Upper lobe of left lung (tissue), 6 donors: ENCODE data around the gene NIT1. TPM values are rescaled to one million over a fixed set of nuclear protein-coding genes. Genes with fewer than 3 reads are reported as not detected.

Source experiments
- ATAC-seq, 2 donors: fragments of 200-7000 bp; cut with Tn5 transposase; one replicate each; pipeline ENCODE4 v1.9.1; 2022; ENCODE audit warnings: mild to moderate bottlenecking in 2 of 2, moderate library complexity in 2 of 2; ENCODE audit not compliant: low FRiP score in 2 of 2
- DNase-seq, 2 donors: peaks; one replicate each; pipeline ENCODE4 v3.0.0-alpha.2; 2019 to 2020
- H3K27ac ChIP-seq, 4 donors: fragments of 200-600 bp; sonication (generic); one replicate each; pipeline ENCODE4 v1.5.1; 2016 to 2019
- H3K27me3 ChIP-seq, 4 donors: fragments of 200-600 bp; sonication (generic); one replicate each; pipeline ENCODE4 v1.5.1; 2017 to 2019
- H3K36me3 ChIP-seq, 4 donors: fragments of 200-600 bp; sonication (generic); one replicate each; pipeline ENCODE4 v1.5.1; 2016 to 2019
- H3K4me1 ChIP-seq, 4 donors: fragments of 200-600 bp; sonication (generic); one replicate each; pipeline ENCODE4 v1.5.1; 2018 to 2019
- H3K4me3 ChIP-seq, 4 donors: fragments of 200-600 bp; sonication (generic); one replicate each; pipeline ENCODE4 v1.5.1; 2017 to 2019; ENCODE audit warnings: mild to moderate bottlenecking in 2 of 4, moderate library complexity in 1 of 4
- H3K9me3 ChIP-seq, 4 donors: fragments of 200-600 bp; sonication (generic); one replicate each; pipeline ENCODE4 v1.5.1; 2018 to 2019
- CTCF ChIP-seq, 6 experiments: fragments of 450-650 bp in 4 of 6; fragments of 200-600 bp in 2 of 6; sonication (generic) in 2 of 6; IDR thresholded peaks; one replicate each; pipeline ENCODE4 v1.5.1; 2016 to 2019; ENCODE audit warnings: antibody characterized with exemption in 6 of 6
- EP300 ChIP-seq, 4 donors: sonication (generic); formaldehyde crosslinking; IDR thresholded peaks; one replicate each; pipeline ENCODE4 v1.5.1; 2017; ENCODE audit warnings: antibody characterized with exemption in 4 of 4, control low read depth in 2 of 4
- POLR2A ChIP-seq, 4 donors: fragments of 450-650 bp; IDR thresholded peaks; one replicate each; pipeline ENCODE4 v1.5.1; 2016 to 2017; ENCODE audit warnings: antibody characterized with exemption in 4 of 4, mild to moderate bottlenecking in 2 of 4
- POLR2AphosphoS5 ChIP-seq, 2 donors: sonication (generic); formaldehyde crosslinking; IDR thresholded peaks; one replicate each; pipeline ENCODE4 v1.5.1; 2017; ENCODE audit warnings: antibody characterized with exemption in 2 of 2
- WGBS, 2 donors: methylation state at CpG; one replicate each; pipeline ENCODE4 v1.1.5; 2017 to 2018; 5-methylcytosine and 5-hydroxymethylcytosine counted together
- total RNA-seq, 6 donors: library from RNA; depleted of rRNA in 4 of 6; stranded (reverse); fragments of >200 nt in 4 of 6; gene quantifications; one replicate each; pipeline versions ENCODE4 v1.1.0 to v1.2.1, GENCODE V29; 2016 to 2021
- donor health status: DM: no; HTN: no; CAD: no; lungs with moderate emphysema.
- donor health status: DM: no; HTN: yes; CAD: no; lungs with severe emphysema.

NIT1 gene
- total RNA-seq, 6 donors from 2014 or later = 21.2 to 62.9 (median 40.7) TPM

- ATAC-seq (no peak), DNase-seq (no peak)
- TF ChIP-seq EP300 (IDR thresholded peaks at IDR 0.05) = no peak
- no peak overlapping the region for H3K27ac ChIP-seq
- H3K36me3 ChIP-seq = peaks cover 3 to 37% (median 12%) of the 10 kb centered on the region in 4 donors
- no peaks in the 10 kb centered on the region for H3K9me3 ChIP-seq
- no peak overlapping the region for H3K4me3 ChIP-seq
- peaks cover 25 to 45% (median 32%) of the 10 kb centered on the region in 4 donors for H3K4me1 ChIP-seq
- 89 to 90% methylated on average over 5 of the region's 5 CpGs for WGBS, 2 donors
- no peaks in the 10 kb centered on the region for H3K27me3 ChIP-seq
Measured at GRCh38 chr1:161161652-161162051, 43.7 kb downstream of the NIT1 start.

- Histone ChIP-seq H3K27me3 (no peaks in the 10 kb centered on the region), H3K4me3 (no peak overlapping the region), H3K4me1 (peaks cover 29 to 49% (median 35%) of the 10 kb centered on the region in 4 donors), H3K9me3 (no peaks in the 10 kb centered on the region), H3K27ac (peak overlapping the region in 1 of 4 donors; percentile 2), H3K36me3 (peaks cover 3 to 33% (median 12%) of the 10 kb centered on the region in 4 donors)
- ATAC-seq (no peak), DNase-seq (no peak)
- 76 to 77% methylated on average over 4 to 7 of the region's 7 CpGs for WGBS, 2 donors
- TF ChIP-seq CTCF (IDR thresholded peaks at IDR 0.05) = no peak
- no peak for TF ChIP-seq EP300 (IDR thresholded peaks at IDR 0.05)
- TF ChIP-seq POLR2AphosphoS5 (IDR thresholded peaks at IDR 0.05) = no peak
- TF ChIP-seq POLR2A (IDR thresholded peaks at IDR 0.05) = no peak
Measured at GRCh38 chr1:161162052-161162451, 44.1 kb downstream of the NIT1 start.

- no peak overlapping the region for H3K4me3 ChIP-seq
- H3K27me3 ChIP-seq = no peaks in the 10 kb centered on the region
- TF ChIP-seq CTCF (IDR thresholded peaks at IDR 0.05) (no peak), POLR2AphosphoS5 (IDR thresholded peaks at IDR 0.05) (no peak), EP300 (IDR thresholded peaks at IDR 0.05) (no peak)
- ATAC-seq (no peak), DNase-seq (no peak)
- WGBS, 2 donors = 91 to 96% methylated on average over 10 of the region's 10 CpGs
- peak overlapping the region in 1 of 4 donors; percentile 2 for H3K27ac ChIP-seq
- H3K36me3 ChIP-seq = peaks cover 3 to 33% (median 8%) of the 10 kb centered on the region in 4 donors
- peaks cover 32 to 56% (median 40%) of the 10 kb centered on the region in 4 donors for H3K4me1 ChIP-seq
- H3K9me3 ChIP-seq = no peaks in the 10 kb centered on the region
Measured at GRCh38 chr1:161162806-161163205, 44.9 kb downstream of the NIT1 start.

- Histone ChIP-seq H3K4me1 (peaks cover 30 to 51% (median 38%) of the 10 kb centered on the region in 4 donors), H3K27me3 (no peaks in the 10 kb centered on the region), H3K36me3 (peaks cover 3 to 25% (median 6%) of the 10 kb centered on the region in 4 donors), H3K4me3 (no peak overlapping the region), H3K27ac (no peak overlapping the region), H3K9me3 (no peaks in the 10 kb centered on the region)
- no peak for DNase-seq
- TF ChIP-seq POLR2A (IDR thresholded peaks at IDR 0.05) (no peak), CTCF (IDR thresholded peaks at IDR 0.05) (no peak), POLR2AphosphoS5 (IDR thresholded peaks at IDR 0.05) (no peak), EP300 (IDR thresholded peaks at IDR 0.05) (no peak)
- WGBS, 2 donors = 95 to 97% methylated on average over 4 to 5 of the region's 5 CpGs
- no peak for ATAC-seq
Measured at GRCh38 chr1:161163793-161164192, 45.9 kb downstream of the NIT1 start.

- no peak for TF ChIP-seq POLR2AphosphoS5 (IDR thresholded peaks at IDR 0.05)
- TF ChIP-seq EP300 (IDR thresholded peaks at IDR 0.05) = no peak
- TF ChIP-seq POLR2A (IDR thresholded peaks at IDR 0.05) = no peak
- no peak for TF ChIP-seq CTCF (IDR thresholded peaks at IDR 0.05)
- no peaks in the 10 kb centered on the region for H3K9me3 ChIP-seq
- H3K4me3 ChIP-seq = peak overlapping the region in 3 of 4 donors; percentile 54 to 90 (median 62)
- H3K27ac ChIP-seq = peak overlapping the region; percentile 83 to 92 (median 88)
- 62 to 69% methylated on average over 12 to 14 of the region's 14 CpGs for WGBS, 2 donors
- H3K4me1 ChIP-seq = peaks cover 25 to 44% (median 34%) of the 10 kb centered on the region in 4 donors
- DNase-seq = no peak
- peaks cover 3 to 35% (median 15%) of the 10 kb centered on the region in 4 donors for H3K36me3 ChIP-seq
- no peaks in the 10 kb centered on the region for H3K27me3 ChIP-seq
- no peak for ATAC-seq
Measured at GRCh38 chr1:161164901-161165610, 47.2 kb downstream of the NIT1 start.
